Gastroesophageal sphincter (tissue), 3 donors: ENCODE measurements around the gene HDAC8.

ENCODE experiments used
- POLR2A ChIP-seq, 2 donors: fragments of 450-650 bp; IDR thresholded peaks; one replicate each; pipeline ENCODE4 v1.6.1; 2017; ENCODE audit warnings: antibody characterized with exemption in 2 of 2, mild to moderate bottlenecking in 2 of 2, moderate library complexity in 1 of 2
- POLR2AphosphoS5 ChIP-seq: sonication (generic); formaldehyde crosslinking; IDR thresholded peaks from one replicate; pipeline ENCODE4 v1.6.1; 2017; ENCODE audit warnings: antibody characterized with exemption
- TF ChIP-seq, protein P1 (sequence below), 4 experiments: fragments of 200-600 bp in 2 of 4; fragments of 450-650 bp in 2 of 4; sonication (generic) in 1 of 4; IDR thresholded peaks; one replicate each; pipeline ENCODE4 v1.5.1; 2017 to 2019; ENCODE audit warnings: antibody characterized with exemption in 4 of 4, mild to moderate bottlenecking in 2 of 4, moderate library complexity in 2 of 4

DNA sequence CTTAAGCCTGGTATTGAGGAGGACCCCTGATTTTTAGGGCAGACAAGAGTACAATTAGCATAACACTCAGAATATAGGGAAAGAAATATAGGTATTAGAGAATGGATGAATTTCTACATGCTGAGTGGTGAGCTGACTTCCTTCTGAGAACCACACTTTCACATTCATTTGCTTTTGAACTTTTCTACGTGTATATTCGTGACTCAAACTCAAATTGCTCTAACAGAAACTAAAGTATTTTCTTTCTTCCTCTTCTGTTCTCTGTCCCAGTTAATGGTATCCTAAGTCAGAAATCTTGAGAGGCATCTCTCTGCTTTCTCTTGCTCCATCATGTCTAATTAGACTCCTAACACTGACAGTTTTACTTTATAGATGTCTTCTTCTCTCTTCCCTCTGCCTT lies 163.8 kb downstream of the HDAC8 start:
- TF ChIP-seq POLR2AphosphoS5 (no peak), POLR2A (IDR thresholded peaks at IDR 0.05) (no peak)
- TF ChIP-seq, protein P1, sequence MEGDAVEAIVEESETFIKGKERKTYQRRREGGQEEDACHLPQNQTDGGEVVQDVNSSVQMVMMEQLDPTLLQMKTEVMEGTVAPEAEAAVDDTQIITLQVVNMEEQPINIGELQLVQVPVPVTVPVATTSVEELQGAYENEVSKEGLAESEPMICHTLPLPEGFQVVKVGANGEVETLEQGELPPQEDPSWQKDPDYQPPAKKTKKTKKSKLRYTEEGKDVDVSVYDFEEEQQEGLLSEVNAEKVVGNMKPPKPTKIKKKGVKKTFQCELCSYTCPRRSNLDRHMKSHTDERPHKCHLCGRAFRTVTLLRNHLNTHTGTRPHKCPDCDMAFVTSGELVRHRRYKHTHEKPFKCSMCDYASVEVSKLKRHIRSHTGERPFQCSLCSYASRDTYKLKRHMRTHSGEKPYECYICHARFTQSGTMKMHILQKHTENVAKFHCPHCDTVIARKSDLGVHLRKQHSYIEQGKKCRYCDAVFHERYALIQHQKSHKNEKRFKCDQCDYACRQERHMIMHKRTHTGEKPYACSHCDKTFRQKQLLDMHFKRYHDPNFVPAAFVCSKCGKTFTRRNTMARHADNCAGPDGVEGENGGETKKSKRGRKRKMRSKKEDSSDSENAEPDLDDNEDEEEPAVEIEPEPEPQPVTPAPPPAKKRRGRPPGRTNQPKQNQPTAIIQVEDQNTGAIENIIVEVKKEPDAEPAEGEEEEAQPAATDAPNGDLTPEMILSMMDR (IDR thresholded peaks at IDR 0.05), result no peak
